Pericardium fibroblast (primary cell): ENCODE measurements around the gene TRIM42. TPM values are rescaled to one million over a fixed set of nuclear protein-coding genes. Genes with fewer than 3 reads are reported as not detected.

ENCODE experiments used
- total RNA-seq: library from RNA; depleted of rRNA; stranded (reverse); fragments of >200 nt; gene quantifications from 2 replicates; pipeline ENCODE4 v1.2.3, GENCODE V29; 2015

Gene TRIM42
- total RNA-seq = not detected in 2 replicates

DNA sequence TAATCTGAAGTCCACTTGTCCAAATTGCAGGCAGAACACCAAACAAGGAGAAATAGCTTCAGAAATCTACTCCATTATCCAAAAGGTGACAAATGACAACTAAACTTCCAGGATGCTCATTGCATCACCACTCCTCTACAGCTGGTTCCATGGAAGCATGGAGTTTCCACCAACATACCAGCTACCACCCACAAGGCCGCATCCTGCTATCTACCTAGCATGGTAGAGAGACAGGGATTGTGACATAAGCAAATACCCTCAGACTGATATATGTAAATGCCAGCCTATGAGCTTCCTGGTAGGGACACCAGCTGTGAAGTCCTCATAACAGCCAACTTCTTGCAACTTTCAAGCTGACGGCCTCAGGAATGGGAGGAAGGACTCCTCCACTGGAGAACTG, at the start of gene TRIM42:
Gene TRIM42 (plus strand): TSS at position 301 of the 400 bp plus-strand sequence. CDS start 166 bp downstream, outside the sequence.

